ENCODE data around the gene TSKU. TPM values are rescaled to one million over a fixed set of nuclear protein-coding genes. Genes with fewer than 3 reads are reported as not detected.

TSKU gene
- total RNA-seq, 3 donors from 2014 or later: 51.1 to 360 (median 65.1) TPM

DNA sequence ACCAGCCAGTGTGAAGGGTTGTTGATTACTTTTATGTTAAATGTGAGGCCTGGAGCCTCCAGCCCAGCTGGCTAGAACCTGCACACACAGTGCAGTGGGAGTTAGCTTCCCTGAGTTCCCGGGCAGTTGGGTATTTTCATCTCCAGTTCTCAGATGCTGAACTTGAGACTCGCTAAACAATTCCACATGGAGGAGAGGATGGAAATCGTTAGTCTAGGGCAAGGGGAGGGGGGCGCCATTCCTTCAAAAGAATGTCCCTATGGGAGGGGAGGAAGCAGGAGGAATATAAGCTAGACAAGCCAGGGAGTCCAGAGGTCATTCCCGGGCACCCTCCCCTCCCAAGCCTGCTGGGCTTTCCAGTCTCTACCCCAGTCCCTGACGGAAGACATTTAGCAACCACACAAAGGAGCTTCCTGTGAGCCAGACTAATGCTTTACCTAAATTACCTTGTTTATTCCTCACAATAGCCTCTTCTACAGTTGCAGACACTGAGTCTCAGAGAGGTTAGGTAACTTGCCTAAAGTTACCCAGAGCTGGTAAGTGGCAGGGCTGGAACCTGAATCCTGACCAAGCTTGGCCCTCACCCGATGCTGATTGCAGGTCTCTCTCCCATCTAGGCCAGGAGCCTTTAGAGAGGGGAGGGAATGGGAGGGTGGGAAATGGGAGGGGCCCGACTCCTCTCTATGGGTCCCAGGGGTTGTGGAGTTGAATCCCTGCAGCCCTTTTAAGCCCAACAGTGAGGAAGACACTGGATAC lies 1.9 kb upstream of the TSKU start:
- intact Hi-C loops (cut with DNase I; ENCODE audit: low total_unique reads): no loop called here

GRCh38 chr11:76781807-76782530 lies 1.2 kb upstream of the TSKU start:
- intact Hi-C loops (cut with DNase I; ENCODE audit: low total_unique reads): no loop called here
- Histone ChIP-seq H3K4me1 (peaks cover 13 to 29% of the 10 kb centered on the region in 2 donors), H3K27ac (peak overlapping the region; percentile 93 to 99)

More for the DNA sequence above, 1.9 kb upstream of the TSKU start:
- no peak for DNase-seq (ENCODE audit: low spot score in 2 of 2)
- Histone ChIP-seq H3K27ac (peak overlapping the region; percentile 73 to 93), H3K36me3 (no peaks in the 10 kb centered on the region), H3K4me1 (peaks cover 13 to 23% of the 10 kb centered on the region in 2 donors), H3K9me3 (peaks cover 2 to 12% of the 10 kb centered on the region in 2 donors), H3K4me3 (peak overlapping the region; percentile 90 to 94 (median 90)), H3K27me3 (no peaks in the 10 kb centered on the region)
- no peak for TF ChIP-seq POLR2AphosphoS5 (IDR thresholded peaks at IDR 0.05)
- no peak for TF ChIP-seq POLR2A (IDR thresholded peaks at IDR 0.05)
- TF ChIP-seq, protein P1, sequence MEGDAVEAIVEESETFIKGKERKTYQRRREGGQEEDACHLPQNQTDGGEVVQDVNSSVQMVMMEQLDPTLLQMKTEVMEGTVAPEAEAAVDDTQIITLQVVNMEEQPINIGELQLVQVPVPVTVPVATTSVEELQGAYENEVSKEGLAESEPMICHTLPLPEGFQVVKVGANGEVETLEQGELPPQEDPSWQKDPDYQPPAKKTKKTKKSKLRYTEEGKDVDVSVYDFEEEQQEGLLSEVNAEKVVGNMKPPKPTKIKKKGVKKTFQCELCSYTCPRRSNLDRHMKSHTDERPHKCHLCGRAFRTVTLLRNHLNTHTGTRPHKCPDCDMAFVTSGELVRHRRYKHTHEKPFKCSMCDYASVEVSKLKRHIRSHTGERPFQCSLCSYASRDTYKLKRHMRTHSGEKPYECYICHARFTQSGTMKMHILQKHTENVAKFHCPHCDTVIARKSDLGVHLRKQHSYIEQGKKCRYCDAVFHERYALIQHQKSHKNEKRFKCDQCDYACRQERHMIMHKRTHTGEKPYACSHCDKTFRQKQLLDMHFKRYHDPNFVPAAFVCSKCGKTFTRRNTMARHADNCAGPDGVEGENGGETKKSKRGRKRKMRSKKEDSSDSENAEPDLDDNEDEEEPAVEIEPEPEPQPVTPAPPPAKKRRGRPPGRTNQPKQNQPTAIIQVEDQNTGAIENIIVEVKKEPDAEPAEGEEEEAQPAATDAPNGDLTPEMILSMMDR (IDR thresholded peaks at IDR 0.05): no peak

GRCh38 chr11:76782531-76783293 lies 444 bp upstream of the TSKU start:
- H3K27ac ChIP-seq: peak overlapping the region; percentile 93 to 99
- H3K9me3 ChIP-seq: no peaks in the 10 kb centered on the region
- intact Hi-C loops (cut with DNase I; ENCODE audit: low total_unique reads): no loop called here
- H3K4me3 ChIP-seq: peak overlapping the region; percentile 90 to 94 (median 90)
- DNase-seq (ENCODE audit: low spot score in 2 of 2): peak; percentile 76 to 78
- H3K27me3 ChIP-seq: no peaks in the 10 kb centered on the region
- H3K4me1 ChIP-seq: peaks cover 16 to 31% of the 10 kb centered on the region in 2 donors
- H3K36me3 ChIP-seq: no peaks in the 10 kb centered on the region
- TF ChIP-seq, protein P1 (IDR thresholded peaks at IDR 0.05): no peak
- peak in 2 of 3 donors; percentile 74 to 76 for TF ChIP-seq POLR2AphosphoS5 (IDR thresholded peaks at IDR 0.05)

More at GRCh38 chr11:76781807-76782530, 1.2 kb upstream of the TSKU start:
- Histone ChIP-seq H3K36me3 (no peaks in the 10 kb centered on the region), H3K4me3 (peak overlapping the region; percentile 90 to 94 (median 90)), H3K9me3 (peaks cover 0 to 4% of the 10 kb centered on the region in 2 donors), H3K27me3 (no peaks in the 10 kb centered on the region)
- peak in 1 of 2 donors; percentile 69 for DNase-seq (ENCODE audit: low spot score in 2 of 2)
- TF ChIP-seq POLR2A (IDR thresholded peaks at IDR 0.05) (no peak), POLR2AphosphoS5 (IDR thresholded peaks at IDR 0.05) (no peak)
- TF ChIP-seq, protein P1 (IDR thresholded peaks at IDR 0.05): no peak

DNA sequence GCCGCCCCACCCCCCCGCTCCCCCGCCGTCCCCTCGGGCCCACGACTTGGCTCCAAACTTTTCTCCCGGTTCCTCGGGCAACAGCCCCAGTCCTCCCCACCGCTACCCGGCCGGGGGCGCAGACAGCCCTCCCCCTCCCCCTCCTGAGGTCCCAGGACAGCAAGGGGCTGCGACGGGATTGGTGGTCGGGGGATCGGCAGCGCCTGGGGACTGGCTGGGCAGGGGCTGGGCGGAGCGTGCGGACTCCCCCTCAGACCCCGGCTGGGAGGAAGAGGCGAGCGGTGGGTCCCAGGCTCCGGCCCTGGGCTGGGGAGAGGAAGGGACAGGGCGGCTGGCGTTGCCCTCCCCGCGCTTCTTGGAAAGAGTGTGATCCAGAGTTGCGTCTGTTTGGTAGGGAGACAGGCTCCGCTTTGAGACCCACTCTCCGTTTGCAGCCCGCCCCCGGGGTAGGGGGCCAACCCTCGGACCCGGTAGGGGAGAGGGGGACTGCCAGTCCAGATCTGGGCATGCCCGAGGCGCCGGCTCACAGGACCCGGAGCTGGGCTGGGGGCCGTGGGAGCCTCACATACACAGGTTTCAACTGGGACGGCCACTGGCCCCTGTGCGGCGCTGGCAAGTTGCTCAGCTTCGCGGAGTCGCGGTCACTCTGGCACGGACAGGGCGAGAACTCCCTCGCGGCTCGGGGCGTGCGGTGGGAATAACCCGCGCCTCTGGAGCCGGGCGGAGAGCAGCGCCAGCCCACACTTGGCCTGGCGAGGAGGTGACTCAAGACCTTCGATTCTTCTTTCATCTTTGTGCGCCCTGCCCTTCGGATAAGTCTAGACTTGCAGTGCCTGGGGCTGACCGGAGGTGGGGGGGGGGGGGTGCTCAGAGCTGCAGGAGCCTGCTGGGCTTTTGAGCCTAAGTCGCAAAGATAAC lies 999 bp downstream of the TSKU start:
- peak overlapping the region; percentile 93 to 99 for H3K27ac ChIP-seq
- H3K27me3 ChIP-seq: no peaks in the 10 kb centered on the region
- H3K4me3 ChIP-seq: peak overlapping the region; percentile 90 to 94 (median 90)
- H3K9me3 ChIP-seq: no peaks in the 10 kb centered on the region
- peak; percentile 34 for TF ChIP-seq POLR2A (IDR thresholded peaks at IDR 0.05)
- TF ChIP-seq, protein P1 (IDR thresholded peaks at IDR 0.05): no peak
- TF ChIP-seq POLR2AphosphoS5 (IDR thresholded peaks at IDR 0.05): peak in 2 of 3 donors; percentile 11 to 52
- H3K36me3 ChIP-seq: no peaks in the 10 kb centered on the region
- peak; percentile 50 to 63 for DNase-seq (ENCODE audit: low spot score in 2 of 2)
- intact Hi-C loops (cut with DNase I; ENCODE audit: low total_unique reads): no loop called here
- peaks cover 28 to 44% of the 10 kb centered on the region in 2 donors for H3K4me1 ChIP-seq
